ENCODE measurements around the gene SH3D21.

Gene SH3D21

DNA sequence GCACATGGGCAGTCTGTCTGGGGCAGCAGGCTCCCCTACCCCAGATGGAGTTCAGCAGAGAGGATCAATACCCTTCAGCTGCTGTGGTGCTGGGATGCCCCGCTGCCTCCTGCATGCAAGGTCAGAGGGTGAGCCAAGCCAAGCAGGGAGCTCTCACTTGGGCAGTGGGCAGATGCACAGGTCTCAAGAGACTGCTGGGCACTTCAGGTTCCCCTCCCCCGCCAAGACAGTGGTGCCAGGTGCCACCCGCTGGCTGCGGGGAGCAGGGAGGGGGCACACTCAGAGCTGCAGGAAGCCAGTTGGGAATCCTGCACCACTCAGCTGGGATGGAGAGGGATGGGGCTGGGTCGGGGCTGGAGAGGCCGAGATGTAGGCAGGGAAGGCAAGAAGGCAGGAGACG lies 33.0 kb downstream of the SH3D21 start:
- DNase-seq: no peak

DNA sequence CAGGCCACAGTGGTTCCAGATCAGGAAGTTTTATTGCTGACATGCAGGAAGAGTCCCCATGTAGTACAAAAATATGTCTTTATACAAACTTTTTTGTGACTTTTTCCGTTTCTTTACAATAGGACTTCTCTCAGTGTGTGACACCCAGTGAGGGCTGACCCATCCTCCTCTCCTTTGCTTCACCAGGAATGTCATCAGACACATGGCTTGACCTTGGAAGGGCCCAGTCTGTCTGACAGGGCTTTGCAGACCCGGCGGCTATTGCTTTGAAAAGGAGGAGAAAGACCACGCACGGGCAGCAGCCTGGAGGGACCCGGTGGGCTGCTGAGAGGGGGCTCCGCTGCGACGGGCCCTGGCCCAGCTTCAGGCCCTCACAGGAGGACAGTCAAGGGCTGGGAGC lies 33.4 kb downstream of the SH3D21 start:
- no peak for DNase-seq

- DNase-seq: no peak
These were observed 35.6 kb downstream of the SH3D21 start for GRCh38 chr1:36341626-36342320.

- DNase-seq: peak; percentile 47
These were observed 36.4 kb downstream of the SH3D21 start for GRCh38 chr1:36342426-36343185.

- DNase-seq: no peak
These were observed 37.7 kb downstream of the SH3D21 start for GRCh38 chr1:36343651-36344394.

DNA sequence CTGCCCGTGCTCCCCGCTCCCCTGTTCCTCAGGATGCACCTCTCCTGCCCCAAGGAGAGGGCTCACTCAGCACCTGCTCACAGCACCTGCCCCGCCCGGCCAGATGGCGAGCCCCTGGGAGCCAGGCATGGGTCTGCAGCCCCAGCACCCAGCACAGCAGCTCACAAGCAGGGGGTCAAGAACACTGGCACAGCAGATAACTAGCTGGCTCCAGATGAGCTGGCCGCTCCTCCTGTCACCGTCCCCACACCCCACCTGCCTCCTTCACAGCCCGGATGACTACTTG lies 38.2 kb downstream of the SH3D21 start:
- no peak for DNase-seq

GRCh38 chr1:36345353-36345752 lies 39.2 kb downstream of the SH3D21 start:
- DNase-seq: no peak

GRCh38 chr1:36346741-36347370 lies 40.7 kb downstream of the SH3D21 start:
- DNase-seq: no peak

DNA sequence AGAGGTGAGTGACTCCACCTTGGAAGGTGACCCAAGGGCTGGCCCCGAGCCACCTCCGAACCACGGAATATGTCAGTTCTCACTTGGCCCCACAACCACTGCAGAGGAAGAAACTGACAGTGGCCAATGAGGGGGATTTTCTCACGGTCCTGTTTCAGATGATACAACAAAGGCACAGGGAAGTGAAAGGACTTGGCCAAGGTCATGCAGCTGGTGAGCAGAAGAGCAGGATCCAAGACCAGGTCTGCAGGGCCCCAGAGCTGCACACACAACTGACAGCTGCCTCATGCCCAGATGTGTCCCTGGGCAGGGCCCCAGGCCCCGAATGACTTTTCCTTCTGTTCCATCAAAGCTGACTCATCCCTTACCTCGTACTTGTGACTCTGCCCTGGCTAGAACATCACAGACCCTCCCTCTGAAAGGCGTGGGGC lies 43.1 kb downstream of the SH3D21 start:
- no peak for DNase-seq

DNA sequence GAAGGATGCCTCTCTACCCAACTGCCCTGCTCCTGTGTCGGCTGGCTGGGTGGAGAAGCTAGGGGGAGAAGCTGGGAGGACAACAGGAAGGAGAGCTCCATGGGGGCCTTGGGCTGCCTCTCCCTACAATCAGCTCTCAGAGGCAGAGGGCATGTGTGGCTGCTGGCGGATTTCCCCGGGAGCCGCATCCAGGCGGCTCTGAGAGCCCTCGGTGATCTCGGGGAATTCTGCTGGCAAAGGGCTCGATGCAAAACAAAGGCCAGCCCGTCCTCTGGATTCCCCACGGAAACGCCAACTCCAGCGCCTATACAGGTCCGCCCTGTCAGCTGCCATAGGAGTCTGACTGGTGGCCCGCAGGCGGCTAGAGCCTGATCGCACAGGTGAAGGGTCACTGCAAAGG lies 43.7 kb downstream of the SH3D21 start:
- no peak for DNase-seq

GRCh38 chr1:36350659-36351226 lies 44.6 kb downstream of the SH3D21 start:
- peak; percentile 34 for DNase-seq

- DNase-seq: no peak
These were observed 45.2 kb downstream of the SH3D21 start for GRCh38 chr1:36351227-36351977.

DNA sequence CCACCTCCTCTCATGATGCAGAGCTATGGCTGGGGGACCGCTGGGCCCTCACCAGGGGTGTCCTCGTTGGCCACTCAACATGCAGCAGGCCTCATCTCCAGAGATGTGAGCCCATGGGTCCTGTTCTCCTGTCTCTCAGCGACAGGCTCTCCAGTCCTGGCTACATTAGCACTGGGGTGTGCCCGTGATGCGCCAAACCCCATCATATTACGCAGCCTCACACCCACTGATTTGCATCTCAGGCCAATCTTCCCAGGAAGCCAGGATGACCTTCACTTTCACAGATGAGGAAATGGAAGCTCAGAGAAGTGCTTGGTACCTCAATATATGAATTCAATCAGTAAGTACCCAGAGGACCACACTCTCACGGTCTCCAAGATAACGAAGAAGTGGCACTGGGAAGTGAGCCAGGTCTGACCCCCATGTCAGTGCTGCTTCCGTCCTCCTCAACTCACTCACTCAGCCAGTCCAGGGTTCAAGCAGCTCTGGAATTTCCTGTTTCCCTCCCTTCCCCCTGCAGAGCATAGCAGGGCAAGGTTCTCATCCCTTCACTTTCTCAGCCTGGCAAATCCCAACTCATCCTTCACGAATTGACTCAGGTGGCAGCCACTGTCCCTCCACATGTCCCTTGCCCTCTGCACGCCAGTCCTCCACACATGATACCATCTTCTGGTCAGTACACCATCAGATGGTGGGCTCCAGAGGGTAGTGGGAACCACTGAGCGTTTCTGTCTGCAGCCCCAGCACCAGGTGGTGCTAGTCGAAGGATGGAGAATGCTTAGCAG lies 46.1 kb downstream of the SH3D21 start:
- DNase-seq: no peak

DNA sequence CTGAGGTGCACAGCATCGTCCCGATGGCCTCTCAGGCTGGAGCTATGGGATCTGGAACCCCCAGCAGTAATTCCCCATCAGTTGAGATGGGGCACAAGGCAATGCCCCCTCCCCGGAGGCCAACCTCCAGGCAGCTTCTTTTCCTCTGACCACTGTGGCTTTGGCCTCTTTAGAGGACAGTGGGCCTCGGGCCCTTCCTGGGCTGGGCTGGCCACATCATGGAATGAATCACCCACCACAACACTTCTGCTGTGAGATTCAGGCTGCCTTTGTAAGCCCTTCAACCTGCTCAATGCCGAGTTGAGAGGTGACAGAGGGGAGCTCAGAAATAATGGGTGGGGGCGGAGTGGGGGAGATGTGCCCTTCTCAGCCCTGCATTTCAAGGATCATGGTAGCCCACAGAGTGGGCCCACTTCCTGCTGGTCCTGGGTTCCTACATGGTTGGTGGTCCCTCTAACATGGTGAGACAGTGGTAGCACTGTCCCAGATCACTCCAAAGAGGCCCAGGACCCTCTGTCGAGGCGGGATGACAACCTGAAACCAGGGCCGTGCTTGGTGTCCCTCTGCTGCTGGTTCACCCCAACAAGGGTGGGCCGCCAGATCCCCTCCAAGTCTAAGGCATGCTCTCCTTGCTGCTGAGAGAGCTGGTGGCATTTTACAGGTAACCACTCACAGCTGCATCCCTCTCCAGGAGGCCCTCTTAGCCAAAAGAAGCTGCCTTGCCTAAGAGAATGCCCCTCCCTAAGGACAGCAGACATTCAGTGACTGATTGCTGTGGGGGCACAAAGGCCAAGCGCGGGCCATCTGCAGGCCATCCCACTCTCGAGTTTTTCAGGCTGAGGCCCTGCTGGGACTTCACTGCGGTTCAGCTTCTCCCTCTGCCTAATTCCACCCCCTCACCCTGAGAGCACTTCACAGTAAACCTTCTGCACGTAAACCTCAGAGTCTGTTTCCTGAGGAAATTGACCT lies 47.0 kb downstream of the SH3D21 start:
- no peak for DNase-seq

GRCh38 chr1:36354486-36354885 lies 48.3 kb downstream of the SH3D21 start:
- no peak for DNase-seq

DNA sequence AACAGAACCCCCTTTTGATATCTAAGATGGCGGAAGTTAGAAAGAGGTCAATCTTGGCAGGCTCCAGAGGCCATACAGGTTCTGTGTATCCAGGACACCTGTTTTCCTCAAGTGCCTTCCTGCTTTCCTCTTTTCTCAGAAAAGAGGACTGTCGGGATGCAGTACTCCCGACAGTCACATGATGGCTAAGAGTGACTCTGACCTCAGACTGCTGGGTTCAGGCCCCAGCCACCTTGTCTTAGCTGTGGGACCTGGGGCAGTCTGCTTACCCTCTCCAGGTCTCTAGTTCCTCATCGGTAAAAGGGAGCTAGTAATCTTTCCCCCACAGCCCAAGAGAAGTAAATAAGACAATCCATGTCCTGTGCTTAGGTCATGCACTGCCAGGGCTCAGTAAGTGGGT lies 49.6 kb downstream of the SH3D21 start:
- DNase-seq: no peak

DNA sequence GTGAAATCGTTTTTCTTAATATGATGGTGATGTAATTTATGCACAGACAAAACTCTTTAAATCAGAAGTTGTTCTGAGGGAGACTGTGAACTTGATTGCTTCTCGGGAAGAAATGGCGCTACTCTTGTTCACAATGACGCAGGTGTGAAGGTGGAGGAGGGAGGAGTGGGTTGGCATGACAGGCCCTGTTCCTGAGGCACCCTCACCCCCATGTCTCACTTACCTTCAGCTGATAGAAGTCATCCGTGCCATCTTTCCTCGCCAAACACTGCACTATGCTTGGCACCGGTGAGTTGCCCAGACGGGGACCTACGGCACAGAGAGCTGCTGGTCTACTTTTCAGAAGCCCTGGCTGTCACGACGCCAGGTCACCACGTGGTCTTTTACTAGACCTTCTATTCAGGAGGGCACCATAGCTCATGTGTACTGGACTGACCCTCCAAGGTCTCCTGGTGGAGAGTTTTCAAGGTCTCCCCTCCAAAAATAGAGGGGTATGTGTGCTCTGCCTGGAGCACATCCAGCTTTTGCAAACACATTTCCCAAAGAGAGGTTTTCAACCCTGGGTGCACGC lies 52.4 kb downstream of the SH3D21 start:
- DNase-seq: no peak

- DNase-seq: no peak
These were observed 53.2 kb downstream of the SH3D21 start for GRCh38 chr1:36359383-36359782.

GRCh38 chr1:36359911-36360550 lies 53.9 kb downstream of the SH3D21 start:
- DNase-seq: no peak

DNA sequence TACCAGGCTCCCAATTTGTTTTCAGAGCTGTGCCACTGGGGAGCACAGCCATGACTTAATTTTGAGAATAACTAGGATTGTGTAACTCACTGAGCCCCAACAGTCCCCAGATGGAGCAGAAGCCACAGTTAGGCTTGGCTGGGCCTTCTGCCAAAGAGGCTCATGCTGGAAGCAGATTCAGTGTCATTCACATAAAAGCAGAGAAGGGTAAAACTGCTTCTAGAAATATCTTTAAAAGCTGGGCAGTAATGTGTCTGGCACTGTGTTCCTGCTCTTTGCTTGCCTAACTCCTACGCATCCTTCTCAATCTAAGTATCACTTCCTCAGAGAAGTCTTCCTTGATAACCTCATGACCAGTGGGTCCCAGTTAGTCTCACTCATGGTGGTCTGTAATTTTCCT lies 59.2 kb downstream of the SH3D21 start:
- no peak for DNase-seq

Data from activated T-cell treated with anti-CD3 and anti-CD28 coated beads for 4 hours (primary cell).